ENCODE measurements around the gene ZNF253.
"Not testable (repeated sequence)": the region's sequence is repeated elsewhere in the genome, so short reads cannot be mapped to it uniquely, and the experiment has no call there.

ZNF253 gene

DNA sequence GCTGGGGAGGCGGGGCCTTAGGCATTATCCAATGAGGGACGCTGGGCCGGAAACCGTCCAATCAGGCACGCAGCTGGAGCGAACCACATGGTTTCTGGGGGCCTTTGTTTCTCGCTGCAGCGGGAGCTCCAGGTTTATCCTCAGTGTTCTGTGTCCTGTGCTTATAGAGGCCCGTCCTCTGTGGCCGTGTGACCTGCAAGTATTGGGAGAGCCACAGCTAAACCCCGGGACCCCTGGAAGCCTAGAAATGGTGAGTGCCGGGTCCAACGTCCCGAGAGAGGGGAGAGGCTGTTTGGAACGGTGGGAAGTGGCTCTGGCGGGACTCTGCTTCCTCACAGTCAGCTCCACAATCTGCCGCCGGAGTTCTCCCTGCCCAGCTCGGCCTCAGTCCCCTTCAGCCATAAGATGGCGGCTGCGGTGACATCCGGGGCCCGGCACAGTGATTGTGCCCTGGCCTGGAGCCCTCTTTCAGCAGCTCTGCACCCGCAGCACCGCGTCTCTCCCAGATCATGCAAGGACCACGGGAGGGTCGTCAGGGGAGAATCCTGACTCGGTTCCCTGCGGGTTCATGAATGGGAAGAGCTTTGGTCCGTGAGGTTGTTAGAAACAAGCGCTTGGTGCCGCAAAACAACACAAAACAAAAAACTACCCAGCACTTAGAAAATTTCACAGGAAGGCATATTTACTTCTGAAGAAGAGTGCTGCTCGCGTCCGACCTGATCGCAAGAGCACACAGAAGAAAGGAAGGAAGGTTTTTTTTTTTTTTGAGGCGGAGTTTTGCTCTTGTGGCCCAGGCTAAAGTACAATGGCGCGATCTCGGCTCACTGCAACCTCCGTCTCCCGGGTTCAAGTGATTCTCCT, at the start of gene ZNF253:
ZNF253 (plus strand) TSS at position 133 of the 861 bp plus-strand sequence; CDS start at position 248, 115 bp downstream.
- peak; percentile 91 to 93 for DNase-seq

DNA sequence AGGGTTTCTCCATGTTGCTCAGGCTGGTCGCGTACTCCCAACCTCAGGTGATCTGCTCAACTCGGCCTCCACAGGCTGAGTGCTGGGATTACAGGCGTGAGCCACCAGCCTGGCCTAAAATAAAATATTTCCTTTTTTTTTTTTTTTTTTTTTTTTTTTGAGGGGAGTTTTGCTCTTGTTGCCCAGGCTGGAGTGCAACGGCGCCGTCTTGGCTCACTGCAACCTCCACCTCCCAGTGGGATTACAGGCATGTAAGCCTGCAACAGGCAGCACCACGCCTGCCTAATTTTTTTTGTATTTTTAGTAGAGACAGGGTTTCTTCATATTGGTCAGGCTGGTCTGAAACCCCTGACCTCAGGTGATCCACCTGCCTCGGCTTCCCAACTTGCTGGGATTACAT, 49.0 kb upstream of the ZNF253 start:
- DNase-seq: no peak

DNA sequence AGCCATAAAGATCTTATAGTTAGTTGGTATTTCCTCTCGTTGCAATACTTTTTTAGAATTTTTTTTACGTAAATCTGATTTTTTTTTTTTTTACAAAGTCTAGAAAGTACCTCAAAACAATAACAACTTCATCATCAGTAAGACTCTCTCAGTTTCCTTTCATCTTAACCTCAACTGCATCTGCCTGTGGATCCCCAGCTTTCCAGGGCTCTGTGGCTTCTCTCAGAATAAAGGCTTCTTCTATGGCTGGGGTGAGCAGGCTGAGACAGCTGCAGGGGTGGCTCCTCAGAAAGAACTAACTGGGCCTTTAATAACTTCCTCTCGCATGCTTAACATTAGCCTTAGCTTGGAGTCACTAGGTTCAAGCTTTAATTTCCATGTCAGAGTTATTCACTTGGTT, 48.3 kb upstream of the ZNF253 start:
- peak in 1 of 2 experiments; percentile 50 for DNase-seq

DNA sequence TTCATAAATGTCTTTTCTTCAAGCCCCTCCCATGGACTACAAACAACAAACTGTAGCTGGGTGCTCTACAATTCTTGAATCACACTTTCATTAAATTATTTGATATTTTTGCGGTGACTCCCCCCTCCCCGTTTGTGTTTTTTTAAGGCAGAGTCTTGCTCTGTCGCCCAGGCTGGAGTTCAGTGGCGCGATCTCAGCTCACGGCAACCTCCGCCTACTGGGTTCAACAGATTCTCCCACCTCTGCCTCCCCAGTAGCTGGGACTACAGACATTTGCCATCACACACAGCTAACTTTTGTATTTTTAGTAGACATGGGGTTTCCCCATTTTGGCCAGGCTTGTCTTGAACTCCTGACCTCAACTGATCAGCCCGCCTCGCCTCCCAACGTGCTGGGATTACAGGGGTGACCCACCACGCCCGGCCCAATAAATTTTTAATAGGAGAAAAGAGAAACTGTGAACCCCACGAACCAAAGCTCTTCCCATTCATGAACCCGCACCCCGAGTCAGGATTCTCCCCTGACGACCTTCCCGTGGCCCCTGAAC, 44.8 kb upstream of the ZNF253 start:
- DNase-seq: no peak

DNA sequence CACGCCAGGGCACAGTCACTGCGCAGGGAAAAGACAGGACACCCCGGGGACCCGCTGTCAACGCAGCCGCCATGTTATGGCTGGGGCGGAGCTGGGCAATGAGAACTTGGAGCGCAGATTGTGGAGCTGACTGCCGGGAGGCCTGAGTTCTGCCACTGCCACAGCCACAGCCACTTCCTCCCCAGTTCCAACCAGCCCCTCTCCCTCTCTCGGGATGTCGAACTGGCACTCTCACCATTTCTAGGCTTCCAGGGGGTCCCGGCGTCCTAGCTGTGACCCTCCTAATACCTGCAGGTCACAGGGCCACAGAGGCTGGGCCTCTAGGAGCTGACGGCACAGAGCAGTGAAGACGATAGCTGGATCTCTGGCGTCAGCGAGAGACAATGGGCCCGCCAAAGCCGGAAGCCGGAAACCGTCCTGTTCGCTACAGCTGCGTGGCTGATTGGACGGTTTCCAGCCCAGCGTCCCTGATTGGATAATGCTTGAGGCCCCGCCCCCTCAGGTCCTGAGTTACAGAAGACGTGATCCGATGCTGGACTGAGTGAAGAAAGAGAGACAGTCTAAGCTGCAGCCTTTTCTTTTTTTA, 44.2 kb upstream of the ZNF253 start, which contains the start of gene ZNF506:
ZNF506 (minus strand) TSS at position 385 of the 586 bp plus-strand sequence; CDS start at position 238, 147 bp downstream.
- DNase-seq: peak; percentile 93 to 96

DNA sequence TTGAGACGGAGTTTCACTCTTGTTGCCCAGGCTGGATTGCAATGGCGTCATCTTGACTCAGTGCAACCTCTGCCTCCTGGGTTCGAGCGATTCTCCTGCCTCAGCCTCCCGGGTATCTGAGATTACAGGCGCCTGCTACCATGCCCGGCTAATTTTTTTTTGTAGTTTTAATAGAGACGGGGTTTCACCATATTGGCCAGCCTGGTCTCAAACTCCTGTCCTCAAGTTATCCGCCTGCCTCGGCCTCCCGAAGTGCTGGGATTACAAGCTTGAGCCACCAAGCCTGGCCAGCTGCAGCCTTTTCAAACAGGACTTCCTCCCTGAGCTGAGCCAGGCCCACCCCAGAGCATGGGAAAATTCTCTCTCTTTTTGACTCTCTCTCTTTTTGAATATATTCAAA, 43.7 kb upstream of the ZNF253 start:
- DNase-seq: not testable (repeated sequence)

DNA sequence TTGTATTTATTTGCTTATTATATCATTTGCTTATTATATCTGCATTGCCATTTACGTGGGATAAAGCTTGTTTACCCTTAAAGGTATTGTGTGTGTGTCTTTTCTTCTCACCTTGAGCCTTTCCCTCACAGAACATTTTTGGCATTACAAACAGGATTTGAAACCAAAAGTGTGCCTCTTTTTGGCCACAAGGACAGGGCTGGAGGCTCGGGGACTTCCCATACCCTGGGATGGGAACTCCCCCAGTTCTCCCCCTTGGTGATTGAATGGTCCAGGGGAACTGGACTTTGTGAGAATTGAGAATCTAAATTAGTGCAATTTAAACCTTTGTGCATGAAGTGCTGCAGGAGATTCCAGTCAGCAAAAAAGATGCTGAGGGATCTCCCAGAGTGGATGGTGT, 41.8 kb upstream of the ZNF253 start:
- no peak for DNase-seq

DNA sequence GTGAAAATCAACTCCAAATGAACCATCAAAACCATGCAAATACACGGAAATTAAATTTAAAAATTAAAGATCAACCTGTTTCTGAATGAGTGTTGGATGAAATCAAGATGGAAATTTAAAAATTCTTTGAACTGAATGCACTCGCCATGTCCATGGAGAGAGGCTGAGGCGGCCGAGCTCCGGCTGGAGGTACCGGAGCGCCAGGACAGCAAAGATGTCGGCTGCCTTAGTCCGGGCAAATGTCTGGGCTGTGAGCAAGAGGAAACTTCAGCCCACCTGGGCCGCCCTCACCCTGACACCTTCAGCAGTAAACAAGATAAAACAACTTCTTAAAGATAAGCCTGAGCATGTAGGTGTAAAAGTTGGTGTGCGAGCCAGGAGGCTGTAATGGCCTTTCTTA, 38.8 kb upstream of the ZNF253 start:
- no peak for DNase-seq

DNA sequence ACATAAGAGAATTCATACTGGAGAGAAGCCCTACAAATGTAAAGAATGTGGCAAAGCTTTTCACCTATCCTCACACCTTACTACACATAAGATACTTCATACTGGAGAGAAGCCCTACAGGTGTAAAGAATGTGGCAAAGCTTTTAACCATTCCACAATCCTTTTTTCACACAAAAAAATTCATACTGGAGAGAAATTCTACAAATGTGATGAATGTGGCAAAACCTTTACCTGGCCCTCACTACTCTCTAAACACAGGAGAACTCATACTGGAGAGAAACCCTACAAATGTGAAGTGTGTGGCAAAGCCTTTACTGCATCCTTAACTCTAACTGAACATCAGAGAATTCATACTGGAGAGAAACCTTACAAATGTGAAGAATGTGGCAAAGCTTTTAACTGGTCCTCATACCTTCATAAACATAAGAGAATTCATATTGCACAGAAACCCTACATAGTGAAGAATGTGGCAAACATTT, 30.1 kb upstream of the ZNF253 start:
- DNase-seq: no peak

DNA sequence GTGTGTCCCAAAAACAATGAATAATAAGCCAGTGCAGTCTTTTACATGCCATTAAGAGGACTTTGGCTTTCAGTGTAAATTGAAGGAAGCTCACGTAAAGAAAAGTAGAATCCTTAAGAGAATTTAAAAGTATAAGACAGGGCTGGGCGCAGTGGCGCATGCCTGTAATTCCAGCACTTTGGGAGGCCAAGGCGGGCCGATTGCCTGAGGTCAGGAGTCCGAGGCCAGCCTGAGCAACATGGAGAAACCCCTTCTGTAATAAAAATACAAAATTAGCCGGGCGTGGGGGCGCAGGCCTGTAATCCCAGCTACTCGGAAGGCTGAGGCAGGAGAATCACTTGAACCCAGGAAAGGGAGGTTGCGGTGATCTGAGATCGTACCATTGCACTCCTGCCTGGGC, 17.9 kb upstream of the ZNF253 start:
- no peak for DNase-seq

DNA sequence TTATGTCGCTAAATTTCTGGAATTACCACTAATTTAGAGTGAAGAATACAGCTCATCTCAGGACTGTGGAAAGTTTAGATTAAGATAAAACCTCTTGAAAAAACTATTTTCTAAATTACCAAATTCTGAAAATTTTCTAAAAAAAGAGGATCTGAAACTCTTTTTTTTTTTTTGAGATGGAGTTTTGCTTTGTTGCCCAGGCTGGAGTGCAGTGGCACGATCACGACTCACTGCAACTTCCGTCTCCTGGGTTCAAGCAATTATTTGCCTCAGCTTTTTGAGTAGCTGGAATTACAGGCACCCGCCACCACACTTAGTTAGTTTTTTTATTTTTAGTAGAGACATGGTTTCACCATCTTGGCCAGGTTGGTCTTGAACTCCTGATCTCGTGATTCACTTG, 16.6 kb upstream of the ZNF253 start:
- DNase-seq: no peak

DNA sequence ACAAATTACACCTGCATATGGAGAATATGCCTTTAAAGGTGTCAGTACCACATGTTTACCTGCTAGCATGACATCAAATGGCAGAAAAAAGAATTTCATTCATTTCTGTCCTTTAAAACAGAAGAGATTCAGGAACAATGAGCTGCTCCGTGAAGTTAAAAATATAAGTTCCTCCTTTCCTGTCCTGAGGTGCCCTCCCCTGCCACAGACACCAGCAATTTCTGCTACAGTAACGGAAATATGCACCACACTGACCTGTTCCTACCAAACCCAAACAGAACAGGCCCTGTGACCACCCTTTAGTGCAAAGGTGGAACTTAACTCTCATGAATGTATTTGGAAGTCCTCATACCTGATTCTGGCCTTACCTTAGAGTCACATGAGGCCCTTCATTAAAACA, 13.9 kb upstream of the ZNF253 start:
- DNase-seq: not testable (repeated sequence)

DNA sequence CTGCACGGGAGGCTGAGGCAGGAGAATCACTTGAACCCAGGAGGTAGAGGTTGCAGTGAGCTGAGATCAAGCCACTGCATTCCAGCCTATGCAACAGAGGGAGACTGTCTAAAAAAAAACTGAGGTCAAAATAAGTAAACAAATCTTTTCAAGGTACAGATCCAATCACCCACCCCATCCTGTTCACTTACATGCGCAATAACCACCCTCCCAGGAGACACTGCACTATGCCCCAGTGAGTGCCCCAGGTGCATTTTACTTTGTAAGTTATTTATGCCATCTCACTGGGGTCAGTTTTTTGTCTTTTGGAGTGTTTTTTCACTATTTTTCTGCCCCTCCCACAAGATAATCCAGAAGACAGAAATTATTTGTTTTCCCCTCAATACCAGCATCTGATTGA, 6.9 kb upstream of the ZNF253 start:
- DNase-seq: no peak

DNA sequence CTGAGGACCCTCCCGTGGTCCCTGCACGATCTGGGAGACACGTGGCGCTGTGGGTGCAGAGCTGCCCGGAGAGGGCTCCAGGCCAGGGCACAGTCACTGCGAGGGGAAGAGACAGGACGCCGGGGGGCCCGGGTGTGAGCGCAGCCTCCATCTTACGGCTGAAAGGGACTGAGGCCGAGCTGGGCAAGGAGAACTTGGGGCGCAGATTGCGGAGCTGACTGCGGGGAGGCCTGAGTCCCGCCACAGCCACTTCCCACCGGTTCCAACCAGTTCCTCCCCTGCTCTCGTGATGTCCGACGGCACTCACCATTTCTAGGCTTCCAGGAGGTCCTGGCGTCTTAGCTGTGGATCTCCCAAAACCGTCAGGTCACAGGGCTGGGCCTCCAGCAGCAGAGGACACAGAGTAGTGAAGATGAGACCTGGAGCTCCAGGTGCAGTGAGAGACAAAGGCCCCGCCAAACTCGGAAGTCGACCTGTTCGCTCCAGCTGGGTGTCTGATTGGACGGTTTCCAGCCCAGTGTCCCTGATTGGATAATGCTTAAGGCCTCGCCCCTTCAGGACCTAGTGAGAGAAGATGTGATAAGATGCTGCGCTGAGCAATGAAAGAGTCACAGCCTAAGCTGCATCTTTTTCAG, 4.8 kb upstream of the ZNF253 start:
- DNase-seq: peak; percentile 18 to 45

DNA sequence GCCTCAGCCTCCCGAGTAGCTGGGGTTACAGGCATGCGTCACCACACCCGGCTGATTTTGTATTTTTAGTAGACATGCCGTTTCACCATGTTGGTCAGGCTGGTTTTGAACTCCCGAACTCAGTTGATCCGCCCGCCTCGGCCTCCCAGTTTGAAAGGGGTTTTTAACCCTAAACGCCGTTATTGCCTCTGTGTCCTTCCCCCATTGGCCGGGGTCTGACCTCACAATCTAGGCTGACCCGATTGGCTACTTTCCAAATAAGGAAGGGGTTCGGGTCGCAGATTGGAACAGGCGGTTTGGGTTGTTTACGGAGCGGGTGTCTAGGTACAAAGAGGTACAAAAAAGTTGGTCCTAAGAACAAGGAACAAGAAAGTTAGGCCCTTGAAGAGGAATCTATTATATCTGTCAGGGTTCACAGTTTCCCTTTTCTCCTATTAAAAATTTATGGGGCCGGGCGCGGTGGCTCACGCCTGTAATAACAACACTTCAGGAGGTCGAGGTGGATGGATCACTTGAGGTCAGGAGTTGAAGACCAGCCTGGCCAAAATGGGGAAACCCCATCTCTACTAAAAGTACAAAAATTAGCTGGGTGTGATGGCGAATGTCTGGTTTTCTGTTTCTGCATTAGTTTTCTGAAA, 1.0 kb downstream of the ZNF253 start:
- DNase-seq: peak; percentile 18 to 26

DNA sequence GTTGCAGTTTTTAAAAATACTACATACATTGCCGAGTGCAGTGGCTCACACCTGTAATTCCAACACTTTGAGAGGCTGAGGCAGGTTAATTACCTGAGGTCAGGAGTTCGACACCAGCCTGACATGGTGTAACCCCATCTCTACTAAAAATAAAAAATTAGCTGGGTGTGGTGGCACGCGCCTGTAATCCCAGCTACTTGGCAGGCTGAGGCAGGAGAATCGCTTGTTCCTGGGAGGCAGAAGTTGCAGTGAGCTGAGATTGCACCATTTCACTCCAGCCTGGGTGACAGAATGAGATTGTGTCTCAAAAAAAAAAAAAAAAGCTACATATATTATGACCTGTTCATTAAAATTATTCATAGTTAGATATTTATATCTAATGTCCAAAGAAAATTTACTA, 4.4 kb downstream of the ZNF253 start:
- DNase-seq: not testable (repeated sequence)

DNA sequence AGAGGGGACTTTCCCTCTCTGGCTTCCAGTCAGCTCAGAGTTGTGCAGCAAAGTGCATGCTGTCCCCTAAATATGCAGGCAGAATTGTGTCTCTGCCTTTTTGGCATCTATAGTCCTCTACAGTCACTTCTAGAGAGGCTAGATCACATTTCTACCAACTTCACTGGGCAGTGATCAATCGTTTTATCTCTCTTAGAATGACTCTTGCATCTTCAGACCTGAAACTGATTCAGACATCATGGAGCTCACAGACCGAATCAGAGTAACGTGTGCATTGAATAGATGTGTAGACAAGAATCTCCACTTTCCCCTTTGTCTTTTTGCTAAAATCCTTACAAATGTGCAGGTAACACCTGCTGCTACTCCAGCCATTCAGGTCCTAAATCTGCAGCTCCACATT, 6.2 kb downstream of the ZNF253 start:
- DNase-seq: no peak

DNA sequence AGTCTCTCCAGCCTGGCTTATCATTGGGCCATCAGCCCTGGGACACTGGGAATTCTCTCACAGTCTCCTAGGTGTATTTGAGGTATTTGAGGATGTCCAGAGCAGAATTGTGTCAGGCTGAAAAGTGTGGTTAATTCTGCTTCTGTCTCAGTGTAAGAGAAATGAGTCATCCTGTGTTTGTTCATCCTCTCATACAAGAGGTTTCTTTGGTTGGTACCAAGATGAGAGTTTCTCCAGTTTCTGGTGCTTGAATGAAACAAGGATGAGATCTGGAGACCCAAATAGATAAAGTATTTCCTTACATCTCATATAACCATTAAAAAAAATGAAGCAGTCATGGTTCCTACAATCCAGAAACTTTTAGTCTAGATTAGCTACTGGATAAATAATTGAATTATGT, 7.7 kb downstream of the ZNF253 start:
- DNase-seq: no peak

DNA sequence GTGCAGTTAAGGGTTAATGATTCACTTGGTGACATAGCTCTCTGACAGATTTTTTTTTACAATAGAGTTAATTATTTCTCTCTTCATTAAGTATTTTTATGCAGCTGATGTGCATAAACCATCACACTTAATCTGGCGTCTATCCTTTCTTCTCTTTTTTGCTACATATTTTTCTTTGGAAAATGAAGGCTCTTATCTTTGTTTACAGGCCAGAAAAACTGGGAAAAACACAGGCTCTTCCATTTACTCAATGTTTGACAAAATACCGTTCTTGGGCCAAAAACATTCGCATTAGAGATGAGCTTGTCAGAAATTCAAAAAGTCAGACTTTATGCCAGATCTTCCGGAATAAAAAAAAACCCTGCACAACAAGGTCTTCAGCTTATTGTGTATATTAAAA, 12.0 kb downstream of the ZNF253 start:
- no peak for DNase-seq

DNA sequence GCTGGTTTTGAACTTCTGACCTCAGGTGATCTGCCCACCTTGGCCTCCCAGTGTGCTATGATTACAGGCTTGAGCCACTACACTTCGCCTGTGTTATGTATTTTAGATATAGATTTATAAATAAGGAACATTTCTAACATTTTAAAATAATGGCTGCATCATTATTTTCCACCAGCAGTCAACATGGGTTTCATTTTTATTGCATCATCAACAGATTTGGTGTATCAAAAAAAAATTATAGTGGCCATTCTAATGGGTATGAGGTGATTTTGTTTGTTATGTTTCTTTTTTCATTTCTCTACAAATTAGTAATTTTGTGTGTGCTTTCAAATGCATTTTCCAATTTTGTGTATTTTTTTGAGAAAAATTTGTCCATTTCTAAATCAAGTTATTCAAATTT, 18.9 kb downstream of the ZNF253 start:
- DNase-seq: no peak

DNA sequence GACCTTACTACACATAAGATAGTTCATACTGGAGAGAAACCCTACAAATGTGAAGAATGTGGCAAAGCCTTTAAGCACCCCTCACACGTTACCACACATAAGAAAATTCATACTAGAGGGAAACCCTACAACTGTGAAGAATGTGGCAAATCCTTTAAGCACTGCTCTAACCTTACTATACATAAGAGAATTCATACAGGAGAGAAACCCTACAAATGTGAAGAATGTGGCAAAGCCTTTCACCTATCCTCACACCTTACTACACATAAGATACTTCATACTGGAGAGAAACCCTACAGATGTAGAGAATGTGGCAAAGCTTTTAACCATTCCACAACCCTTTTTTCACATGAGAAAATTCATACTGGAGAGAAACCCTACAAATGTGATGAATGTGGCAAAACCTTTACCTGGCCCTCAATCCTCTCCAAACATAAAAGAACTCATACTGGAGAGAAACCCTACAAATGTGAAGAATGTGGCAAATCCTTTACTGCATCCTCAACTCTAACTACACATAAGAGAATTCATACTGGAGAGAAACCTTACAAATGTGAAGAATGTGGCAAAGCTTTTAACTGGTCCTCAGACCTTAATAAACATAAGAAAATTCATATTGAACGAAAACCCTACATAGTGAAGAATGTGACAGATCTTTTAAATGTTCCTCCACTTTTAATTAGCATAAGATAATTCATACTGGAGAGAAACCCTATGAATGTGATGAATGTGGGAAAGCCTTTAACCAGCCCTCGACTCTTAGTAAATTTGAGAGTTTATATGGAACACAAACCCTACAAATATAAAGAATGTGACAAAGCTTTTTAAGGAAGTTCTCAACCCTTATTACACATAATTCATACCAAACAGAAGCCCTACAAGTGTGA, 26.6 kb downstream of the ZNF253 start:
- DNase-seq: not testable (repeated sequence)

All from stimulated activated CD4-positive, alpha-beta T cell treated with anti-CD3 and anti-CD28 coated beads, Interleukin-4, amount 100 ng/mL, for 4 hours (primary cell).